Pancreas (tissue), 10 donors: ENCODE data around the gene HSD11B1. TPM values are rescaled to one million over a fixed set of nuclear protein-coding genes. Genes with fewer than 3 reads are reported as not detected.

Source experiments
- ATAC-seq, 4 donors: fragments of 200-7000 bp; cut with Tn5 transposase; one replicate each; pipeline versions ENCODE4 v1.8.0 to v1.9.1; 2020; ENCODE audit warnings: mild to moderate bottlenecking in 4 of 4, moderate library complexity in 4 of 4
- DNase-seq, 6 donors: peaks; one replicate each; pipeline ENCODE4 v3.0.0-alpha.2; 2020
- FAIRE-seq: peaks from 2 replicates; lab custom pipeline; 2012; peaks lifted over from hg19 to GRCh38; lab: Jason Lieb, UNC
- H3K27ac ChIP-seq, 4 donors: fragments of 200-600 bp; sonication (generic); 1 replicate in 3 of 4; 2 replicates in 1 of 4; pipeline versions ENCODE4 v1.5.0 to v1.8.0; 2020
- H3K27me3 ChIP-seq, 4 donors: fragments of 200-600 bp; one replicate each; pipeline ENCODE4 v1.8.0; 2021
- H3K36me3 ChIP-seq, 3 donors: fragments of 200-600 bp; sonication (generic) in 1 of 3; one replicate each; pipeline versions ENCODE4 v1.5.0 to v1.8.0; 2020 to 2021
- H3K4me1 ChIP-seq, 3 donors: fragments of 200-600 bp; one replicate each; pipeline ENCODE4 v1.8.0; 2021
- H3K4me3 ChIP-seq, 4 donors: fragments of 200-600 bp; sonication (generic) in 2 of 4; one replicate each; pipeline versions ENCODE4 v1.5.0 to v1.8.0; 2020 to 2021
- H3K9me3 ChIP-seq, 4 donors: fragments of 200-600 bp; one replicate each; pipeline ENCODE4 v1.8.0; 2021
- CTCF ChIP-seq, 4 donors: fragments of 200-600 bp; sonication (generic) in 3 of 4; IDR thresholded peaks; one replicate each; pipeline versions ENCODE4 v1.5.0 to v1.8.0; 2021; ENCODE audit warnings: antibody characterized with exemption in 4 of 4
- WGBS, 2 donors: extraction: QIAGEN DNeasy Blood & Tissue Kit; methylation state at CpG; one replicate each; pipeline ENCODE4 v1.1.7; 2013; 5-methylcytosine and 5-hydroxymethylcytosine counted together
- intact Hi-C, 3 donors: fragments of 100-400 bp; cut with DNase I; formaldehyde crosslinking; loops; one replicate each; pipeline versions ENCODE4 v1.11.1 to v1.14.2; 2022
- polyA plus RNA-seq, 2 donors: library from polyadenylated mRNA; stranded (reverse); fragments of 200-250 nt; gene quantifications; one replicate each; pipeline ENCODE4 v1.2.3, GENCODE V29; 2013
- total RNA-seq, 6 donors: library from RNA; stranded (reverse); fragmentation: NEBNext Ultra II Directional in 4 of 6; extraction: Animal tissue kit (Norgen Biotek cat#: 25700) in 4 of 6; gene quantifications; one replicate each; pipeline versions ENCODE4 v1.2.1 to v1.2.4, GENCODE V29; 2021 to 2023
- donor health status: healthy with polysubstance abuse.
- donor health status: DM: no; HTN: no; CAD: no; lungs with moderate emphysema.
- donor health status: DM: no; HTN: no; CAD: no.
- donor health status: control.
- donor health status: control.
- donor health status: Bipolar disorder and iron deficiency.
- donor health status: DM: yes; HTN: yes; CAD: no.
- donor health status: DM: no; HTN: no; CAD: no.
- donor health status: DM: no; HTN: no; CAD: no.
- donor health status: DM: yes; HTN: yes; CAD: no.

The HSD11B1 gene
- total and polyA plus RNA-seq, 8 donors: 0.47 to 5.6 (median 1.0) TPM; not detected in 2

GRCh38 chr1:209780268-209780667 is 75.6 kb downstream of the HSD11B1 start:
- intact Hi-C loops: no loop called here
- DNase-seq: no peak
- no peak overlapping the region for H3K4me3 ChIP-seq
- no peaks in the 10 kb centered on the region for H3K27me3 ChIP-seq
- WGBS, 2 donors: 61 to 70% methylated on average over 4 of the region's 4 CpGs
- no peaks in the 10 kb centered on the region for H3K9me3 ChIP-seq
- ATAC-seq: no peak
- H3K27ac ChIP-seq: no peak overlapping the region
- TF ChIP-seq CTCF (IDR thresholded peaks at IDR 0.05): no peak
- no peak for FAIRE-seq
- peaks cover 0 to 10% (median 0%) of the 10 kb centered on the region in 3 donors for H3K4me1 ChIP-seq
- no peaks in the 10 kb centered on the region for H3K36me3 ChIP-seq

DNA sequence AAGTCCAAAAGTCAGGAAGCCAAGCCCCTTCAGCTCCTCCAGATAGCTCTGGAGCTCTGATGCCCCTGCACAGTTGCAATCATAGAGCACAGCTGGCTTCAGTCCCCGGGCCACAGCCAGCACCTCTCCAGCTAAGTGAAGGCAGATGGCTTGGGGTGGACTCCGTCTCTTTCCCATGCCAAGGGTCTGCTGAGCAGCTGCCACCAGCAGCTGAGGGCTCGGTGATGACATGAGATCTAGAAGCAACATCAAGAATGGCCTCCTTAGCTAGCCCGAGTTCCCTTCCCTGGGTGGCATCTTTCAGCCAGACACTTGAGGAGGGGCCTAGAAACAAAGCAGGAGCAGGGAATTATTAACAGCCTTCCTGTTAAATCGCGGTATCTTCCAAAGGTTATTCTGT is 78.7 kb downstream of the HSD11B1 start:
- Histone ChIP-seq H3K27ac (no peak overlapping the region), H3K4me1 (peaks cover 14 to 25% (median 20%) of the 10 kb centered on the region in 3 donors), H3K9me3 (no peaks in the 10 kb centered on the region), H3K4me3 (peak overlapping the region in 2 of 4 donors; percentile 52 to 62), H3K36me3 (peaks cover 0 to 7% (median 0%) of the 10 kb centered on the region in 3 donors), H3K27me3 (no peaks in the 10 kb centered on the region)
- FAIRE-seq (no peak), ATAC-seq (no peak), DNase-seq (no peak)
- 42 to 44% methylated on average over 6 of the region's 6 CpGs for WGBS, 2 donors
- intact Hi-C loops: no loop called here
- no peak for TF ChIP-seq CTCF (IDR thresholded peaks at IDR 0.05)

Other genes with a start within 250 kb of the HSD11B1 start
- gene CAMK1G, start 121.1 kb upstream of the HSD11B1 start, total RNA-seq: under 1 TPM in 4 of 6 donors, not detected in 2; 0.06 to 0.52 (median 0.21) TPM
- gene CAMK1G, start 121.1 kb upstream of the HSD11B1 start, polyA plus RNA-seq: 1 to 10 TPM in 1 of 2 donors, under 1 TPM in 1; 0.11 to 1.2 TPM
- gene LAMB3, start 52.4 kb upstream of the HSD11B1 start, total RNA-seq: 10 to 100 TPM in 2 of 6 donors, 1 to 10 TPM in 4; 2.7 to 25.8 (median 4.9) TPM
- 1 to 10 TPM; 1.4 to 2.2 TPM for gene LAMB3, start 52.4 kb upstream of the HSD11B1 start, polyA plus RNA-seq
- 10 to 100 TPM in 3 of 6 donors, 1 to 10 TPM in 3; 2.9 to 69.8 (median 11.2) TPM for gene G0S2, start 29.4 kb upstream of the HSD11B1 start, total RNA-seq
- gene G0S2, start 29.4 kb upstream of the HSD11B1 start, polyA plus RNA-seq: 10 to 100 TPM; 17.4 to 18.7 TPM
- gene TRAF3IP3, start 51.2 kb downstream of the HSD11B1 start, total RNA-seq: 1 to 10 TPM in 4 of 6 donors, under 1 TPM in 2; 0.42 to 5.5 (median 1.5) TPM
- 1 to 10 TPM in 1 of 2 donors, under 1 TPM in 1; 0.68 to 1.4 TPM for gene TRAF3IP3, start 51.2 kb downstream of the HSD11B1 start, polyA plus RNA-seq
- gene C1orf74, start 79.7 kb downstream of the HSD11B1 start, total RNA-seq: 1 to 10 TPM in 1 of 6 donors, under 1 TPM in 5; 0.39 to 1.2 (median 0.78) TPM
- gene C1orf74, start 79.7 kb downstream of the HSD11B1 start, polyA plus RNA-seq: under 1 TPM; 0.80 to 0.92 TPM
- gene IRF6, start 101.3 kb downstream of the HSD11B1 start, total RNA-seq: 10 to 100 TPM; 17.3 to 36.8 (median 22.0) TPM
- gene IRF6, start 101.3 kb downstream of the HSD11B1 start, polyA plus RNA-seq: 10 to 100 TPM in 1 of 2 donors, 1 to 10 TPM in 1; 7.7 to 13.1 TPM
- 1 to 10 TPM; 2.4 to 4.4 (median 3.7) TPM for gene UTP25, start 123.1 kb downstream of the HSD11B1 start, total RNA-seq
- gene UTP25, start 123.1 kb downstream of the HSD11B1 start, polyA plus RNA-seq: 1 to 10 TPM in 1 of 2 donors, under 1 TPM in 1; 0.95 to 1.9 TPM
- gene SYT14, start 233.4 kb downstream of the HSD11B1 start, total RNA-seq: 1 to 10 TPM in 1 of 6 donors, under 1 TPM in 5; 0.14 to 1.0 (median 0.54) TPM
- 1 to 10 TPM in 1 of 2 donors, under 1 TPM in 1; 0.27 to 1.2 TPM for gene SYT14, start 233.4 kb downstream of the HSD11B1 start, polyA plus RNA-seq